Gastroesophageal sphincter (tissue), 3 donors: ENCODE results near the gene KMT2B.

Experiments
- CTCF ChIP-seq, 4 experiments: fragments of 200-600 bp in 2 of 4; fragments of 450-650 bp in 2 of 4; sonication (generic) in 1 of 4; IDR thresholded peaks; one replicate each; pipeline ENCODE4 v1.5.1; 2017 to 2019; ENCODE audit warnings: antibody characterized with exemption in 4 of 4, mild to moderate bottlenecking in 2 of 4, moderate library complexity in 2 of 4
- POLR2A ChIP-seq, 2 donors: fragments of 450-650 bp; IDR thresholded peaks; one replicate each; pipeline ENCODE4 v1.6.1; 2017; ENCODE audit warnings: antibody characterized with exemption in 2 of 2, mild to moderate bottlenecking in 2 of 2, moderate library complexity in 1 of 2
- POLR2AphosphoS5 ChIP-seq: sonication (generic); formaldehyde crosslinking; IDR thresholded peaks from one replicate; pipeline ENCODE4 v1.6.1; 2017; ENCODE audit warnings: antibody characterized with exemption

DNA sequence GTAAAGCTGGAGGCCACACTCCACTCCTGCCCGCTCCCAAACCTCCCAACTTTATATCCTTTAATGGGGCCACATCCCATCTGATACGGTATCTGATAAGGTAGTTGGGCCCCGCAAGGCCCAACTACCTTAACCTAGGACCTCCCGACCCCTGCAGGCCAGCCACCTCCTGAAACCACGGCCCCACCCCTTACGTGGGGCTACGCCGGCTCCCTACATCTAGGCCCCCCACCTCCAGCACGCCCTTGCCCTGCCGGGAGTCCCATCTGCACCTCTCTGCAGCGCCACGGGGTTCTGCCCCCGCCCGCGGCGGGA is 22.3 kb downstream of the KMT2B start:
- TF ChIP-seq CTCF (IDR thresholded peaks at IDR 0.05) (peak in 1 of 4 experiments; percentile 9), POLR2AphosphoS5 (no peak), POLR2A (IDR thresholded peaks at IDR 0.05) (peak in 1 of 2 donors; percentile 32)
